Activated B cell treated with CpG ODN at 0.5 μM for 24 hours (primary cell): ENCODE results near the gene MTG2. TPM values are rescaled to one million over a fixed set of nuclear protein-coding genes. Genes with fewer than 3 reads are reported as not detected.

Source experiments
- ATAC-seq: fragments of 200-7000 bp; cut with Tn5 transposase; one replicate; pipeline ENCODE4 v1.10.0; 2021; ENCODE audit warnings: low read depth, mild to moderate bottlenecking, moderate library complexity
- CTCF ChIA-PET: fragments of 350-600 bp; sonication (Branson Sonifier 250); formaldehyde crosslinking; loops from one replicate; lab custom pipeline; 2021; ENCODE audit warnings: antibody characterized with exemption; lab: Charles Lee
- POLR2A ChIA-PET: fragments of 350-600 bp; sonication (Branson Sonifier 250); formaldehyde crosslinking; loops from one replicate; lab custom pipeline; 2021; ENCODE audit warnings: antibody characterized with exemption; lab: Charles Lee
- DNase-seq: peaks from one replicate; pipeline ENCODE4 v3.0.0; 2022
- H3K27ac Mint-ChIP-seq: one replicate; pipeline ENCODE4 v1.8.0; 2020; ENCODE audit warnings: mixed read lengths
- H3K27me3 Mint-ChIP-seq: one replicate; pipeline ENCODE4 v1.8.0; 2021; ENCODE audit warnings: mixed read lengths
- H3K36me3 Mint-ChIP-seq: one replicate; pipeline ENCODE4 v1.8.0; 2021; ENCODE audit warnings: low read depth, mixed read lengths
- H3K4me1 Mint-ChIP-seq: one replicate; pipeline ENCODE4 v1.8.0; 2021; ENCODE audit warnings: mixed read lengths
- H3K4me3 Mint-ChIP-seq: one replicate; pipeline ENCODE4 v1.8.0; 2020; ENCODE audit warnings: mild to moderate bottlenecking, mixed read lengths
- H3K9me3 Mint-ChIP-seq: one replicate; pipeline ENCODE4 v1.8.0; 2020; ENCODE audit warnings: mixed read lengths
- CTCF ChIP-seq: fragments of 200-600 bp; IDR thresholded peaks from one replicate; pipeline ENCODE4 v1.8.0; 2022; ENCODE audit warnings: antibody characterized with exemption, mild to moderate bottlenecking
- intact Hi-C: fragments of 100-400 bp; cut with micrococcal nuclease; formaldehyde crosslinking; loops from one replicate; pipeline ENCODE4 v1.15.1; 2024
- total RNA-seq: library from RNA; stranded (reverse); gene quantifications from 2 replicates; pipeline ENCODE4 v1.2.3, GENCODE V29; 2022

Gene MTG2
- 40.8 and 46.8 TPM in 2 replicates for total RNA-seq

DNA sequence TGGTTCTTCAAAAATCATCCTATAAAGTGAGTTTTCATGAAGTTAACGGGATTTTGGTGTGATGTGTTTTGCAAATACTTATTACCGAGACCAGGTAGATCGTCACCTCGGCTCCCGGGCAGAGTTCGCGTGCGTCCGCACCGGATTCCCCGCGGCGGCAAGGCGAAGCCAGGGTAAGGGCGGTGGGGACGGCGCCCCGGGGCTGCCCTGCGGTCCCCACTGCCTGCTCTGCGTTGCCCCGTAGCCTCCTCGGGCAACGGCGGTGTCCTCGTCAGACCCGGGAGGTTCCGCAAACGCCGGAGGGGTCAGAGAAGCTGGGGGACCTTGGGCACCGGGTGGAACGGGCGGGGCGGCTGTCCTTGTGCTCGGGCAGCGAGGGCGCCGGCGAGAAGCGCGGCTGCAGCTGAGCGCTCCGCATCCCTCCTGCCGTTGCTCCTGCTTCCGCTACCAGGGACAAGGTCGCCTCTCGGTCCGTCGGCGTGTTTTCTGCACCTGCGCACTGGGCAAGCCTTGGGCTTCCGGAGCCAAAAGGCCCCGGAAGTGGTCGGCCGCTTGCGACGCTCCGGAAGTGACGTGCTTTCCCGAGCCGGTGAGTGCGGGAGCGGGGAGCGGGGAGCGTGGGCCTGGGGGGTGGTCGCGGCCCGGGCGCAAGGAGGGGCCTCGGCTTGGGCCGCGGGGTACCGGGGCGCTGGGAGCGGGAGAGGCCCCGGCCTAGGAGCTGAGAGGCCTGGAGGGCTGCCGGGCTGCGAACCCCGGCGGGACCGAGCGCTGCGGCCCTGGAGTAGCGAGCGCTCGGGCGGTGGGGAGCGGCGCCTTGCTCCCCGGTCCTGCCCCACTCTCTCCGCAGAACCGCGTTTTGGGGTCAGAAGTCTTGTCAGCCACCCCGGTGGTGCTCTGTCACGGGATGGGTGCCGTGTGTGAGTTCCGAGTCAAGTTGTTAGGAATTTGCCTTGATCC lies at the start of gene MTG2:
MTG2 (plus strand) TSS at position 560 of the 957 bp plus-strand sequence. CDS start 10,393 bp downstream, outside the sequence.
- H3K4me3 Mint-ChIP-seq: peak within 1 kb of the TSS; percentile 92
- TF ChIP-seq CTCF: no peak

GRCh38 chr20:62133051-62133845 lies 49.6 kb upstream of the MTG2 start:
- no peak overlapping the region for H3K4me3 Mint-ChIP-seq
- ChIA-PET POLR2A (interaction anchor here (0.6 to 1.0 kb wide), 2 partner anchors 10 to 71 kb away, joined by 3 to 4 read pairs; no protein-coding TSS in a partner anchor), CTCF (interaction anchor here (1.0 to 1.2 kb wide), 2 partner anchors 102 to 122 kb away, joined by 3 read pairs; no protein-coding TSS in a partner anchor)
- H3K27me3 Mint-ChIP-seq: no peaks in the 10 kb centered on the region
- no peaks in the 10 kb centered on the region for H3K9me3 Mint-ChIP-seq
- ATAC-seq (no peak), DNase-seq (no peak)
- peaks cover 34% of the 10 kb centered on the region for H3K4me1 Mint-ChIP-seq
- peaks cover 93% of the 10 kb centered on the region for H3K36me3 Mint-ChIP-seq
- intact Hi-C loops: no loop called here
- TF ChIP-seq CTCF: no peak
- H3K27ac Mint-ChIP-seq: no peak overlapping the region

More for the DNA sequence above, at the start of gene MTG2:
- ChIA-PET POLR2A (interaction anchor here (0.6 to 1.8 kb wide), 5 partner anchors 40 to 203 kb away, joined by 3 to 8 read pairs (median 4); partner anchors contain the start of genes LSM14B, PSMA7 and SS18L1), CTCF (no interaction called here)
- Mint-ChIP-seq H3K36me3 (peaks cover 7% of the 10 kb centered on the region), H3K27me3 (no peaks in the 10 kb centered on the region), H3K4me1 (peaks cover 42% of the 10 kb centered on the region), H3K9me3 (no peaks in the 10 kb centered on the region), H3K27ac (peak within 1 kb of the TSS; percentile 92)
- ATAC-seq (peak; percentile 92), DNase-seq (peak; percentile 87)
- intact Hi-C loops: loop anchor here (1.0 to 5.0 kb wide), 4 partner anchors 39 to 185 kb away; partner anchors contain the start of genes LAMA5, LSM14B, OSBPL2 and PSMA7

- no peak for TF ChIP-seq CTCF
- H3K36me3 Mint-ChIP-seq: peaks cover 91% of the 10 kb centered on the region
- H3K9me3 Mint-ChIP-seq: no peaks in the 10 kb centered on the region
- DNase-seq (no peak), ATAC-seq (no peak)
- no peak overlapping the region for H3K4me3 Mint-ChIP-seq
- no peaks in the 10 kb centered on the region for H3K27me3 Mint-ChIP-seq
- intact Hi-C loops: no loop called here
- peak overlapping the region; percentile 37 for H3K27ac Mint-ChIP-seq
- H3K4me1 Mint-ChIP-seq: peaks cover 34% of the 10 kb centered on the region
- ChIA-PET CTCF (interaction anchor here (1.2 kb wide), 1 partner anchor 122 kb away, joined by 3 read pairs; no protein-coding TSS in a partner anchor), POLR2A (interaction anchor here (0.6 kb wide), 1 partner anchor 9 kb away, joined by 3 read pairs; the partner anchor contains the start of genes PSMA7 and SS18L1)
Observed at GRCh38 chr20:62133864-62134263, 49.0 kb upstream of the MTG2 start.

DNA sequence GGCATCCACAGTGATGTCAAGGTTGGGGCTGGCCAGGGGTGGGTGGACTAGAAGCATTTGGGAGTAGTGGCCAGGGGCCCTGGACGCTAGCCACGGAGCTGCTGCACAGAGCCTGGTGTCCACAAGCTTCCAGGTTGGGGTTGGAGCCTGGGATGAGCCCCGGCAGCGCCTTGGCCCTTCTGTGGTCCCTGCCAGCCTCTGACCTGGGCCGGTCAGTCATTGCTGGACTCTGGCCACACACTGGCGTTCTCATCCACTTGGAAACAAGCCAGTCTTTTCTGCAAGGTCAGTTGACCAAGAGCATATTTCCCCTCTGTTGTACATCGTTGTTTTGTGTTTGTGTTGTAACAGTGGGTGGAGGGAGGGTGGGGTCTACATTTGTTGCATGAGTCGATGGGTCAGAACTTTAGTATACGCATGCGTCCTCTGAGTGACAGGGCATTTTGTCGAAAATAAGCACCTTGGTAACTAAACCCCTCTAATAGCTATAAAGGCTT lies 48.0 kb upstream of the MTG2 start:
- Mint-ChIP-seq H3K27ac (no peak overlapping the region), H3K4me1 (peaks cover 28% of the 10 kb centered on the region), H3K36me3 (peaks cover 94% of the 10 kb centered on the region), H3K27me3 (no peaks in the 10 kb centered on the region), H3K9me3 (no peaks in the 10 kb centered on the region), H3K4me3 (no peak overlapping the region)
- ChIA-PET CTCF (interaction anchor here (1.0 to 4.1 kb wide), 4 partner anchors 15 to 124 kb away, joined by 3 to 46 read pairs (median 3); no protein-coding TSS in a partner anchor), POLR2A (interaction anchor here (1.4 to 1.9 kb wide), 2 partner anchors 14 to 68 kb away, joined by 4 to 6 read pairs; no protein-coding TSS in a partner anchor)
- intact Hi-C loops: loop anchor here (5.0 kb wide), 1 partner anchor 107 kb away; no protein-coding TSS in a partner anchor
- DNase-seq (no peak), ATAC-seq (no peak)
- no peak for TF ChIP-seq CTCF
